ENCODE results near the gene AMBP. TPM values are rescaled to one million over a fixed set of nuclear protein-coding genes. Genes with fewer than 3 reads are reported as not detected.

Gene AMBP
- total RNA-seq, 1 experiment from 2014 or later, result 0.26 TPM

GRCh38 chr9:114098021-114098935 lies 20.2 kb upstream of the AMBP start:
- H3K9me3 ChIP-seq, result peaks cover 6% of the 10 kb centered on the region
- peak; percentile 26 for DNase-seq
- H3K27me3 ChIP-seq, result no peaks in the 10 kb centered on the region
- H3K36me3 ChIP-seq, result no peaks in the 10 kb centered on the region
- H3K4me3 ChIP-seq, result peak overlapping the region; percentile 16; the same call in 1 of the 2 replicates

- no peak for DNase-seq
- no peaks in the 10 kb centered on the region for H3K36me3 ChIP-seq
- H3K4me3 ChIP-seq, result peak overlapping the region; percentile 16; the same call in 1 of the 2 replicates
- H3K9me3 ChIP-seq, result peaks cover 3% of the 10 kb centered on the region
- no peaks in the 10 kb centered on the region for H3K27me3 ChIP-seq
Measured at GRCh38 chr9:114097613-114098020, 19.5 kb upstream of the AMBP start.

GRCh38 chr9:114096866-114097612 lies 18.9 kb upstream of the AMBP start:
- Histone ChIP-seq H3K9me3 (no peaks in the 10 kb centered on the region; the same call in 1 of the 2 replicates), H3K4me3 (no peak overlapping the region), H3K36me3 (no peaks in the 10 kb centered on the region), H3K27me3 (no peaks in the 10 kb centered on the region)
- no peak for DNase-seq

- H3K4me3 ChIP-seq, result no peak overlapping the region
- no peak for DNase-seq
- H3K9me3 ChIP-seq, result no peaks in the 10 kb centered on the region
- H3K27me3 ChIP-seq, result no peaks in the 10 kb centered on the region
- no peaks in the 10 kb centered on the region for H3K36me3 ChIP-seq
Measured at GRCh38 chr9:114096041-114096511, 18.0 kb upstream of the AMBP start.

- no peak for DNase-seq
- Histone ChIP-seq H3K4me3 (no peak overlapping the region), H3K9me3 (no peaks in the 10 kb centered on the region), H3K27me3 (no peaks in the 10 kb centered on the region), H3K36me3 (no peaks in the 10 kb centered on the region)
Measured at GRCh38 chr9:114094971-114095370, 16.9 kb upstream of the AMBP start.

GRCh38 chr9:114093761-114094505 lies 15.8 kb upstream of the AMBP start:
- DNase-seq, result no peak
- Histone ChIP-seq H3K4me3 (no peak overlapping the region), H3K27me3 (no peaks in the 10 kb centered on the region), H3K36me3 (no peaks in the 10 kb centered on the region), H3K9me3 (no peaks in the 10 kb centered on the region)

- Histone ChIP-seq H3K27me3 (no peaks in the 10 kb centered on the region), H3K4me3 (no peak overlapping the region), H3K36me3 (no peaks in the 10 kb centered on the region), H3K9me3 (no peaks in the 10 kb centered on the region)
- DNase-seq, result no peak
Measured at GRCh38 chr9:114093031-114093471, 15.0 kb upstream of the AMBP start.

GRCh38 chr9:114092336-114092735 lies 14.2 kb upstream of the AMBP start:
- Histone ChIP-seq H3K36me3 (no peaks in the 10 kb centered on the region), H3K4me3 (no peak overlapping the region), H3K27me3 (no peaks in the 10 kb centered on the region), H3K9me3 (no peaks in the 10 kb centered on the region)
- no peak for DNase-seq

- H3K36me3 ChIP-seq, result no peaks in the 10 kb centered on the region
- no peaks in the 10 kb centered on the region for H3K9me3 ChIP-seq
- no peaks in the 10 kb centered on the region for H3K27me3 ChIP-seq
- H3K4me3 ChIP-seq, result no peak overlapping the region
- no peak for DNase-seq
Measured at GRCh38 chr9:114091711-114092110, 13.6 kb upstream of the AMBP start.

GRCh38 chr9:114090798-114091197 lies 12.7 kb upstream of the AMBP start:
- no peak overlapping the region for H3K4me3 ChIP-seq
- H3K27me3 ChIP-seq, result no peaks in the 10 kb centered on the region
- H3K36me3 ChIP-seq, result no peaks in the 10 kb centered on the region
- no peak for DNase-seq
- H3K9me3 ChIP-seq, result no peaks in the 10 kb centered on the region

GRCh38 chr9:114089206-114089840 lies 11.2 kb upstream of the AMBP start:
- Histone ChIP-seq H3K36me3 (no peaks in the 10 kb centered on the region), H3K9me3 (no peaks in the 10 kb centered on the region), H3K4me3 (no peak overlapping the region), H3K27me3 (no peaks in the 10 kb centered on the region)
- no peak for DNase-seq

- no peaks in the 10 kb centered on the region for H3K36me3 ChIP-seq
- H3K4me3 ChIP-seq, result no peak overlapping the region
- no peak for DNase-seq
- H3K9me3 ChIP-seq, result no peaks in the 10 kb centered on the region
- H3K27me3 ChIP-seq, result no peaks in the 10 kb centered on the region
Measured at GRCh38 chr9:114088571-114089170, 10.6 kb upstream of the AMBP start.

- no peak for DNase-seq
- H3K4me3 ChIP-seq, result no peak overlapping the region
- no peaks in the 10 kb centered on the region for H3K9me3 ChIP-seq
- no peaks in the 10 kb centered on the region for H3K36me3 ChIP-seq
- H3K27me3 ChIP-seq, result no peaks in the 10 kb centered on the region
Measured at GRCh38 chr9:114087721-114088120, 9.6 kb upstream of the AMBP start.

- H3K4me3 ChIP-seq, result no peak overlapping the region
- H3K27me3 ChIP-seq, result no peaks in the 10 kb centered on the region
- no peaks in the 10 kb centered on the region for H3K36me3 ChIP-seq
- DNase-seq, result no peak
- H3K9me3 ChIP-seq, result no peaks in the 10 kb centered on the region
Measured at GRCh38 chr9:114086607-114087006, 8.5 kb upstream of the AMBP start.

- no peak for DNase-seq
- no peaks in the 10 kb centered on the region for H3K9me3 ChIP-seq
- H3K27me3 ChIP-seq, result no peaks in the 10 kb centered on the region
- no peaks in the 10 kb centered on the region for H3K36me3 ChIP-seq
- H3K4me3 ChIP-seq, result no peak overlapping the region
Measured at GRCh38 chr9:114086009-114086408, 7.9 kb upstream of the AMBP start.

- no peak for DNase-seq
- Histone ChIP-seq H3K9me3 (no peaks in the 10 kb centered on the region), H3K36me3 (no peaks in the 10 kb centered on the region), H3K4me3 (no peak overlapping the region), H3K27me3 (no peaks in the 10 kb centered on the region)
Measured at GRCh38 chr9:114085387-114085789, 7.3 kb upstream of the AMBP start.

All from MG63 (cell line).